HL-60 (cell line): ENCODE data around the gene CLDN7.

ENCODE experiments used
- DNase-seq, 2 experiments: peaks; one replicate each; pipeline ENCODE4 v3.0.0-alpha.2; 2010 to 2020; ENCODE audit warnings: low read depth in 1 of 2, low spot score in 1 of 2
- H3K27ac ChIP-seq: fragments of 250-450 bp; sonication (Bioruptor Pico); replicated peaks from 2 replicates; pipeline ENCODE4 v1.5.1; 2020; ENCODE audit warnings: mild to moderate bottlenecking, moderate library complexity
- H3K27me3 ChIP-seq: fragments of 250-450 bp; sonication (Bioruptor Pico); 2 replicates; pipeline ENCODE4 v1.5.1; 2021; ENCODE audit warnings: mild to moderate bottlenecking, moderate library complexity; ENCODE audit not compliant: insufficient read depth, poor library complexity, severe bottlenecking
- H3K4me3 ChIP-seq: replicated peaks from 2 replicates; pipeline ENCODE4 v1.5.1; 2011; ENCODE audit warnings: mild to moderate bottlenecking, control low read depth, low read length; ENCODE audit not compliant: insufficient read depth
- GABPA ChIP-seq: IDR thresholded peaks from 2 replicates; pipeline ENCODE4 v1.6.1; 2012; ENCODE audit warnings: low read depth
- POLR2AphosphoS5 ChIP-seq: IDR thresholded peaks from 2 replicates; pipeline ENCODE4 v1.6.1; 2012; ENCODE audit warnings: low read depth
- SPI1 ChIP-seq: IDR thresholded peaks from 2 replicates; pipeline ENCODE4 v1.6.1; 2012; ENCODE audit warnings: low read depth, mild to moderate bottlenecking, borderline replicate concordance
- TF ChIP-seq, protein P1 (sequence below): IDR thresholded peaks from one replicate; pipeline ENCODE4 v1.5.1; 2011; ENCODE audit warnings: low read length, control low read depth, inconsistent platforms; ENCODE audit not compliant: insufficient read depth
- TF ChIP-seq, protein P2 (sequence below): IDR thresholded peaks from 2 replicates; pipeline ENCODE4 v1.6.1; 2012; ENCODE audit warnings: low read depth; ENCODE audit not compliant: insufficient replicate concordance

Gene CLDN7

DNA sequence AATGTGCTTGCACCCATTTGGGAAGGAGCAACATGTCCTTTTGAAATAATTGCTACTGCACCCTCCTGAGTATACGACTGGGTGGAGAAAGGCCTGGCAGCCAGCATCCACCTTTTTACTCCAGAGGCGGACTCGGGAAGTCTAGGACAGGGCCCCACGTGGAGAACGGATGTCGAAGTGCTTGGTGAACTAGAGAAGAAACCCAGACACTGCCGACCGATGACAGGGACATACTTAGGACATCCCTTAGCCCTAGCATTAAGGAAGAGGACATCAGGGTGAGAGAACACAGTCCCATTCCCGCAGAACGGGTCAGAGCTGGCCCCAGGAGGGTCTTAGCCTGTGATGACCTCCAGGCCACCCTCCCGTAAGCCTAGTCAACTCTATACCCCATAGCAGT lies 28.4 kb upstream of the CLDN7 start:
- no peak overlapping the region for H3K27ac ChIP-seq
- DNase-seq: no peak
- TF ChIP-seq, protein P1, sequence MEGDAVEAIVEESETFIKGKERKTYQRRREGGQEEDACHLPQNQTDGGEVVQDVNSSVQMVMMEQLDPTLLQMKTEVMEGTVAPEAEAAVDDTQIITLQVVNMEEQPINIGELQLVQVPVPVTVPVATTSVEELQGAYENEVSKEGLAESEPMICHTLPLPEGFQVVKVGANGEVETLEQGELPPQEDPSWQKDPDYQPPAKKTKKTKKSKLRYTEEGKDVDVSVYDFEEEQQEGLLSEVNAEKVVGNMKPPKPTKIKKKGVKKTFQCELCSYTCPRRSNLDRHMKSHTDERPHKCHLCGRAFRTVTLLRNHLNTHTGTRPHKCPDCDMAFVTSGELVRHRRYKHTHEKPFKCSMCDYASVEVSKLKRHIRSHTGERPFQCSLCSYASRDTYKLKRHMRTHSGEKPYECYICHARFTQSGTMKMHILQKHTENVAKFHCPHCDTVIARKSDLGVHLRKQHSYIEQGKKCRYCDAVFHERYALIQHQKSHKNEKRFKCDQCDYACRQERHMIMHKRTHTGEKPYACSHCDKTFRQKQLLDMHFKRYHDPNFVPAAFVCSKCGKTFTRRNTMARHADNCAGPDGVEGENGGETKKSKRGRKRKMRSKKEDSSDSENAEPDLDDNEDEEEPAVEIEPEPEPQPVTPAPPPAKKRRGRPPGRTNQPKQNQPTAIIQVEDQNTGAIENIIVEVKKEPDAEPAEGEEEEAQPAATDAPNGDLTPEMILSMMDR: no peak
- no peak for TF ChIP-seq POLR2AphosphoS5
- TF ChIP-seq, protein P2, sequence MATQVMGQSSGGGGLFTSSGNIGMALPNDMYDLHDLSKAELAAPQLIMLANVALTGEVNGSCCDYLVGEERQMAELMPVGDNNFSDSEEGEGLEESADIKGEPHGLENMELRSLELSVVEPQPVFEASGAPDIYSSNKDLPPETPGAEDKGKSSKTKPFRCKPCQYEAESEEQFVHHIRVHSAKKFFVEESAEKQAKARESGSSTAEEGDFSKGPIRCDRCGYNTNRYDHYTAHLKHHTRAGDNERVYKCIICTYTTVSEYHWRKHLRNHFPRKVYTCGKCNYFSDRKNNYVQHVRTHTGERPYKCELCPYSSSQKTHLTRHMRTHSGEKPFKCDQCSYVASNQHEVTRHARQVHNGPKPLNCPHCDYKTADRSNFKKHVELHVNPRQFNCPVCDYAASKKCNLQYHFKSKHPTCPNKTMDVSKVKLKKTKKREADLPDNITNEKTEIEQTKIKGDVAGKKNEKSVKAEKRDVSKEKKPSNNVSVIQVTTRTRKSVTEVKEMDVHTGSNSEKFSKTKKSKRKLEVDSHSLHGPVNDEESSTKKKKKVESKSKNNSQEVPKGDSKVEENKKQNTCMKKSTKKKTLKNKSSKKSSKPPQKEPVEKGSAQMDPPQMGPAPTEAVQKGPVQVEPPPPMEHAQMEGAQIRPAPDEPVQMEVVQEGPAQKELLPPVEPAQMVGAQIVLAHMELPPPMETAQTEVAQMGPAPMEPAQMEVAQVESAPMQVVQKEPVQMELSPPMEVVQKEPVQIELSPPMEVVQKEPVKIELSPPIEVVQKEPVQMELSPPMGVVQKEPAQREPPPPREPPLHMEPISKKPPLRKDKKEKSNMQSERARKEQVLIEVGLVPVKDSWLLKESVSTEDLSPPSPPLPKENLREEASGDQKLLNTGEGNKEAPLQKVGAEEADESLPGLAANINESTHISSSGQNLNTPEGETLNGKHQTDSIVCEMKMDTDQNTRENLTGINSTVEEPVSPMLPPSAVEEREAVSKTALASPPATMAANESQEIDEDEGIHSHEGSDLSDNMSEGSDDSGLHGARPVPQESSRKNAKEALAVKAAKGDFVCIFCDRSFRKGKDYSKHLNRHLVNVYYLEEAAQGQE: no peak
- peaks cover 2% of the 10 kb centered on the region for H3K27me3 ChIP-seq
- no peak overlapping the region for H3K4me3 ChIP-seq

DNA sequence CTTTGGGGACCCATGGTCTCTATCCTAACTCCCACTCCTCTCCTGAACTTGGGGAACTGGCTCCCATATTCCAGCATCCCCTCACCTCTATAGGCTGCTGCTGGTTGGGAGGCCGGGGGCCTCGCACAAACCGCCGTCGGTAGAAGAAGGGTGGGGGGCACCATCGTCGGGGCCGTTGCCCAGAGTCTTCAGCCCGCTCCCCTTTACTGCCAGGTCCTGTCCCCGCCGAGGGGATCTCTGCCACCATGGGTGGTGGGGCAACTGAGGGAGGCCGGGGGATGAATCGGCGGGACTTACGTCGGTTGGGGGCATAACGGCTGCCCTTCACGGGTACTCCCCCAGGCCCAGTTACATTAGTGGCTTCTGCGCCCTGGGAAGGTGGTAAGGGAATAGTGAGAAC lies 27.9 kb upstream of the CLDN7 start:
- Histone ChIP-seq H3K27me3 (peaks cover 2% of the 10 kb centered on the region), H3K27ac (no peak overlapping the region), H3K4me3 (no peak overlapping the region)
- no peak for DNase-seq
- TF ChIP-seq GABPA: no peak
- TF ChIP-seq, protein P1: no peak
- TF ChIP-seq SPI1: no peak
- TF ChIP-seq, protein P2: no peak
- TF ChIP-seq POLR2AphosphoS5: no peak

DNA sequence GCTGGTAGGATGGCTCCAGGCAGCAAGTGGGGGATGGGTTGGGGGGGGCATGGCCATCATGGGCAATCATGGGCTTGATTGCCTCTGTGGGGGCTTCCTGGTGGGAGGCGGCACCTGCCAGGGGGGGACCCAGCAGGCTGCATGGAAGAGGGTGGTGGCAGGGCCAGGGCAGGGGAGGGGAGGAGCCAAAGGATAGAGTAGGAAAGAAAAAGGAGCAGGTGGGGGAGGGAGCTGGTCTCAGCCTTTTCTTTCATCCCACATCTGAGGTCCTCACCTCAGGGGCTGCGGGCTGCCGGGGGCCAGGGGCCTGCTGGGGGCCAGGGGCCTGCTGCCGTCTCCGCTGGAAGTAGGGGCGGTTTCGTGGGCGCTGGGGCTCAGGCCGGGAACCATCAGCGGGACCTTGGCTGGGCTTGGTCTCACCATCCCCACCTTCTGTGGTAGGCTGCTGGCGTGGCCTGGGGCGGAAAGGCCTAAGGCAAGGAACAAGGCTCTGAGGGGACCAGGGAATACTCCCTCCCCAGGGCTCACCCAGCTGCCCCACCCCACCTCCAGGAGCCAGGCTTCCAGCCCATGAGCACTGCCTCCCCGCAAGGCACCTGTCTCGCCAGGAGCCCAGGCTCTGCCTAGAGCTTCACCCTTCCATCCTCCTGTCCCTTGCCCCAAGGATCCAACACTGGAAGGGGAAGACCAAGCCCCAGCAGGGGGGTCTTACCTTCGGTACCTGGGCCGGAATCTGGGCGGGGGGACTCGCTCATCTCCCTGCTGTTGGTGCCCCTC lies 27.2 kb upstream of the CLDN7 start:
- Histone ChIP-seq H3K27me3 (no peaks in the 10 kb centered on the region), H3K4me3 (no peak overlapping the region), H3K27ac (no peak overlapping the region)
- TF ChIP-seq POLR2AphosphoS5 (no peak), SPI1 (no peak), GABPA (no peak)
- TF ChIP-seq, protein P2: no peak
- TF ChIP-seq, protein P1: no peak
- DNase-seq: no peak
